DND-41 (cell line): ENCODE measurements around the gene DDR1.

Experiments used
- ATAC-seq: fragments of 200-7000 bp; cut with Tn5 transposase; 3 replicates; pipeline ENCODE4 v1.9.1; 2021; ENCODE audit warnings: low read depth; ENCODE audit not compliant: insufficient read depth
- DNase-seq: peaks from one replicate; pipeline ENCODE4 v3.0.0-alpha.2; 2020
- H2AFZ ChIP-seq: 2 replicates; pipeline ENCODE4 v1.6.0; 2012; ENCODE audit warnings: low read depth, low read length
- H3K27ac ChIP-seq: 2 replicates; pipeline ENCODE4 v1.5.1; 2012; ENCODE audit warnings: low read length, inconsistent platforms
- H3K27me3 ChIP-seq: fragments of 200-600 bp; sonication (generic); 2 replicates; pipeline ENCODE4 v1.6.0; 2012; ENCODE audit warnings: low read length, mild to moderate bottlenecking, inconsistent platforms; ENCODE audit not compliant: insufficient read depth, poor library complexity
- H3K36me3 ChIP-seq: 2 replicates; pipeline ENCODE4 v1.5.1; 2012; ENCODE audit warnings: low read length, inconsistent platforms; ENCODE audit not compliant: insufficient read depth
- H3K4me1 ChIP-seq: 2 replicates; pipeline ENCODE4 v1.5.1; 2012; ENCODE audit warnings: mild to moderate bottlenecking, low read length; ENCODE audit not compliant: insufficient read depth
- H3K4me2 ChIP-seq: 2 replicates; pipeline ENCODE4 v1.6.0; 2012; ENCODE audit warnings: mild to moderate bottlenecking, moderate library complexity, low read length, inconsistent platforms; ENCODE audit not compliant: insufficient read depth
- H3K4me3 ChIP-seq, 2 experiments: fragments of 200-600 bp in 1 of 2; shearing (Covaris generic) in 1 of 2; 2 replicates each; pipeline ENCODE4 v1.5.1; 2012 to 2016; ENCODE audit warnings: inconsistent platforms in 2 of 2, low read length in 2 of 2, mild to moderate bottlenecking in 2 of 2, low read depth in 1 of 2, moderate library complexity in 1 of 2
- H3K79me2 ChIP-seq: 2 replicates; pipeline ENCODE4 v1.6.0; 2012; ENCODE audit warnings: low read length, inconsistent platforms; ENCODE audit not compliant: insufficient read depth
- H3K9ac ChIP-seq: 2 replicates; pipeline ENCODE4 v1.6.0; 2012; ENCODE audit warnings: low read depth, mild to moderate bottlenecking, inconsistent platforms, low read length, moderate library complexity
- H3K9me3 ChIP-seq: 2 replicates; pipeline ENCODE4 v1.5.1; 2012; ENCODE audit warnings: low read length, moderate library complexity, mild to moderate bottlenecking, inconsistent platforms; ENCODE audit not compliant: insufficient read depth, severe bottlenecking
- H4K20me1 ChIP-seq: 2 replicates; pipeline ENCODE4 v1.6.0; 2012; ENCODE audit warnings: low read length; ENCODE audit not compliant: insufficient read depth
- CTCF ChIP-seq: IDR thresholded peaks from 2 replicates; pipeline ENCODE4 v1.5.1; 2012; ENCODE audit warnings: borderline replicate concordance, low read length, moderate library complexity, mild to moderate bottlenecking; ENCODE audit not compliant: poor library complexity, severe bottlenecking; ENCODE audit errors: extremely low read depth
- EZH2 ChIP-seq: IDR thresholded peaks from 3 replicates; pipeline ENCODE4 v1.6.1; 2012; ENCODE audit warnings: borderline replicate concordance, low read depth, mild to moderate bottlenecking, moderate library complexity, low read length, inconsistent platforms; ENCODE audit not compliant: severe bottlenecking

The DDR1 gene

DNA sequence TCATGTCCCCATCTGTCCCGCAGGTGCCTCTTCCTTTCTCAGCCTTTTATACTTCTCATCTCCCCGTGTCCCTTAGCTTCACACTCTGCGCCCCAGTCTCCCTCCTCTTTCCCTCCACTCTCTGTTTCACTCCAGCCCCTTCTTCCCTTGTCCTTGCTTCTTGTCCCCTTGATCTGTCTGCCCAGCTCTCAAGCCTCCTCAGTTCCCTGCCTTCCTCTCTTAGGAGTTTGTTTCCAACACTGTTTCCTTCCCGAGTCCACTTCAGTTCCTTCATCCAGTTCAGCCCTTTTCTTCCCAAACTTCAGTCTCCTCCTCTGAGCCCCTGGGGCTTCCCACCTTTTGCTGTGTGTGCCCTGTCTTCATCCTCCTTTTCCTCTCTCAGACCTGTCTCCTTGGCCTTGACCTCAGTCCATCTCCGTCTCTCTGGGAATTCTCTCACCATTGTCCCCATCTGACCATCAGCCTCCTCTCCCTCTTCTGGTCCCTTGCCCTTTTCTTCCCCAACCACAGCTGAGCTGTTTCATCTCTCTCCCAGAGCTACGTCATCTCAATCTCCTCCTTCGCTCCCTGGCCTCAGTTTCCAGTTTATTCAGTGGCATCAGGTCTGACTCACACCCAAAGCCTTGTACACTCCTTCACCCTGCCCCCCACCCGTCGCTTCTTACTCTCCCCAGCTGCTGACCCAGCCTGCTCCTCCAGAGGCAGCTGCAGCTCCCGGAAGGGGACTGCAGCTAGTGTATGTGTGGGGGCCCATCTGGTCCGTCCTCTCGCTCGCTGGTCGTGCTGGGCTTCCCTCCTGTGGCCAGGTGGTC lies 2.7 kb upstream of the DDR1 start:
- Histone ChIP-seq H3K4me1 (peaks cover 46% of the 10 kb centered on the region), H3K4me3 (no peak overlapping the region), H2AFZ (no peak overlapping the region), H4K20me1 (0 out of 2 replicates have a peak, but pooled peaks cover 4% of the 10 kb centered on the region), H3K4me2 (no peak overlapping the region), H3K79me2 (peaks cover 19% of the 10 kb centered on the region), H3K9me3 (no peaks in the 10 kb centered on the region), H3K27me3 (no peaks in the 10 kb centered on the region), H3K27ac (no peak overlapping the region), H3K36me3 (no peaks in the 10 kb centered on the region), H3K9ac (no peak overlapping the region)
- ATAC-seq (no peak), DNase-seq (no peak)
- TF ChIP-seq EZH2 (no peak), CTCF (no peak)

- Histone ChIP-seq H3K27ac (no peak overlapping the region), H3K4me1 (peaks cover 44% of the 10 kb centered on the region), H2AFZ (no peak overlapping the region), H3K9me3 (no peaks in the 10 kb centered on the region), H3K4me3 (no peak overlapping the region), H3K79me2 (peaks cover 24% of the 10 kb centered on the region), H3K9ac (no peak overlapping the region), H3K36me3 (no peaks in the 10 kb centered on the region), H3K27me3 (no peaks in the 10 kb centered on the region), H4K20me1 (0 out of 2 replicates have a peak, but pooled peaks cover 4% of the 10 kb centered on the region), H3K4me2 (no peak overlapping the region)
- ATAC-seq (no peak), DNase-seq (no peak)
- no peak for TF ChIP-seq EZH2
- no peak for TF ChIP-seq CTCF
Measured at GRCh38 chr6:30882204-30882758, 2.0 kb upstream of the DDR1 start.

- peak overlapping the region in 1 of 2 experiments; percentile 88; a peak in 2 of 4 replicates for H3K4me3 ChIP-seq
- no peaks in the 10 kb centered on the region for H3K9me3 ChIP-seq
- H3K27me3 ChIP-seq, result no peaks in the 10 kb centered on the region
- DNase-seq, result no peak
- H4K20me1 ChIP-seq, result 0 out of 2 replicates have a peak, but pooled peaks cover 4% of the 10 kb centered on the region
- no peak for TF ChIP-seq CTCF
- no peak for TF ChIP-seq EZH2
- ATAC-seq, result no peak
- H2AFZ ChIP-seq, result 0 out of 2 replicates have a peak overlapping the region, but pooled peaks have one; percentile 66
- H3K36me3 ChIP-seq, result no peaks in the 10 kb centered on the region
- H3K4me2 ChIP-seq, result peak overlapping the region; percentile 99
- H3K79me2 ChIP-seq, result peaks cover 31% of the 10 kb centered on the region
- peak overlapping the region; percentile 72 for H3K27ac ChIP-seq
- H3K4me1 ChIP-seq, result peaks cover 37% of the 10 kb centered on the region
- peak overlapping the region; percentile 70 for H3K9ac ChIP-seq
Measured at GRCh38 chr6:30882759-30883684, 1.3 kb upstream of the DDR1 start.
